HEK293 (cell line): ENCODE measurements around the gene KCNIP4.

Experiments used
- CTCF ChIA-PET: fragments of 350-600 bp; formaldehyde crosslinking; extraction: SDS; loops from one replicate; lab custom pipeline; 2021; ENCODE audit warnings: antibody characterized with exemption; lab: Yijun Ruan, JAX
- POLR2A ChIA-PET: fragments of 300-600 bp; formaldehyde crosslinking; extraction: SDS; loops from one replicate; lab custom pipeline; 2020; ENCODE audit warnings: antibody characterized with exemption, inconsistent platforms; lab: Yijun Ruan, JAX
- H3K27ac ChIP-seq: fragments of 200-500 bp; sonication (Bioruptor generic); 2 replicates; pipeline ENCODE4 v1.5.1; 2014; ENCODE audit warnings: low read depth, low read length, control low read depth, inconsistent platforms; ENCODE audit errors: extremely low read depth
- H3K36me3 ChIP-seq, 2 experiments: fragments of 200-500 bp in 1 of 2; sonication (Bioruptor generic) in 1 of 2; 1 replicate in 1 of 2; 2 replicates in 1 of 2; pipeline ENCODE4 v1.5.1; 2014 to 2017; ENCODE audit warnings: inconsistent platforms in 2 of 2, low read length in 2 of 2; ENCODE audit not compliant: control insufficient read depth in 2 of 2, insufficient read depth in 1 of 2
- H3K4me1 ChIP-seq: fragments of 200-500 bp; sonication (Bioruptor generic); 2 replicates; pipeline ENCODE4 v1.5.1; 2014; ENCODE audit warnings: mild to moderate bottlenecking, low read length, inconsistent platforms; ENCODE audit not compliant: control insufficient read depth, insufficient read depth
- H3K4me3 ChIP-seq: 2 replicates; pipeline ENCODE4 v1.5.1; 2011; ENCODE audit warnings: low read depth, mild to moderate bottlenecking, control low read depth, low read length, moderate library complexity
- H3K9me3 ChIP-seq: fragments of 200-500 bp; sonication (Bioruptor generic); 2 replicates; pipeline ENCODE4 v1.5.1; 2014; ENCODE audit warnings: low read depth, low read length, inconsistent platforms; ENCODE audit not compliant: control insufficient read depth, insufficient read depth
- FEZF1 ChIP-seq: fragments of 450-650 bp; formaldehyde crosslinking; IDR thresholded peaks from 2 replicates; pipeline ENCODE4 v1.5.1; 2016; ENCODE audit warnings: missing biosample characterization, missing genetic modification characterization
- HOXC10 ChIP-seq: sonication (generic); formaldehyde crosslinking; IDR thresholded peaks from 2 replicates; pipeline ENCODE4 v1.8.1; 2023; ENCODE audit warnings: mild to moderate bottlenecking, missing genetic modification reagents
- KLF1 ChIP-seq: fragments of 450-650 bp; formaldehyde crosslinking; IDR thresholded peaks from 2 replicates; pipeline ENCODE4 v1.5.1; 2016; ENCODE audit warnings: missing biosample characterization, missing genetic modification characterization
- KLF7 ChIP-seq: fragments of 450-650 bp; formaldehyde crosslinking; IDR thresholded peaks from 2 replicates; pipeline ENCODE4 v1.5.1; 2016; ENCODE audit warnings: missing biosample characterization, missing genetic modification characterization, borderline replicate concordance
- RBAK ChIP-seq: fragments of 450-650 bp; formaldehyde crosslinking; IDR thresholded peaks from 2 replicates; pipeline ENCODE4 v1.5.1; 2016; ENCODE audit warnings: missing biosample characterization, missing genetic modification characterization
- TSHZ1 ChIP-seq: fragments of 450-650 bp; formaldehyde crosslinking; IDR thresholded peaks from 2 replicates; pipeline ENCODE4 v1.5.1; 2016; ENCODE audit warnings: missing biosample characterization, missing genetic modification characterization, borderline replicate concordance
- ZBTB6 ChIP-seq: fragments of 450-650 bp; formaldehyde crosslinking; IDR thresholded peaks from 2 replicates; pipeline ENCODE4 v1.5.1; 2017; ENCODE audit warnings: missing biosample characterization, missing genetic modification characterization
- ZNF140 ChIP-seq: fragments of 450-650 bp; formaldehyde crosslinking; IDR thresholded peaks from 2 replicates; pipeline ENCODE4 v1.5.1; 2016; ENCODE audit warnings: missing biosample characterization, missing genetic modification characterization
- ZNF169 ChIP-seq: fragments of 450-650 bp; formaldehyde crosslinking; IDR thresholded peaks from 2 replicates; pipeline ENCODE4 v1.5.1; 2016; ENCODE audit warnings: missing biosample characterization, missing genetic modification characterization
- ZNF292 ChIP-seq: fragments of 450-650 bp; formaldehyde crosslinking; IDR thresholded peaks from 2 replicates; pipeline ENCODE4 v1.5.1; 2016; ENCODE audit warnings: low read depth, missing biosample characterization, missing genetic modification characterization, borderline replicate concordance
- ZNF302 ChIP-seq: fragments of 450-650 bp; formaldehyde crosslinking; IDR thresholded peaks from 2 replicates; pipeline ENCODE4 v1.5.1; 2016; ENCODE audit warnings: missing biosample characterization, missing genetic modification characterization, low read depth
- ZNF324 ChIP-seq: fragments of 450-650 bp; formaldehyde crosslinking; IDR thresholded peaks from 2 replicates; pipeline ENCODE4 v1.5.1; 2016; ENCODE audit warnings: missing biosample characterization, missing genetic modification characterization
- ZNF335 ChIP-seq: fragments of 450-650 bp; formaldehyde crosslinking; conservative IDR thresholded peaks from 2 replicates; pipeline ENCODE4 v1.5.1; 2016; ENCODE audit warnings: missing biosample characterization, missing genetic modification characterization
- ZNF48 ChIP-seq: fragments of 450-650 bp; formaldehyde crosslinking; IDR thresholded peaks from 2 replicates; pipeline ENCODE4 v1.5.1; 2016; ENCODE audit warnings: missing biosample characterization, missing genetic modification characterization
- ZNF529 ChIP-seq: fragments of 450-650 bp; formaldehyde crosslinking; IDR thresholded peaks from 2 replicates; pipeline ENCODE4 v1.5.1; 2017; ENCODE audit warnings: missing genetic modification characterization, missing biosample characterization; ENCODE audit not compliant: insufficient replicate concordance
- ZNF530 ChIP-seq: fragments of 450-650 bp; formaldehyde crosslinking; IDR thresholded peaks from 2 replicates; pipeline ENCODE4 v1.5.1; 2016; ENCODE audit warnings: low read depth, missing biosample characterization, missing genetic modification characterization
- ZNF623 ChIP-seq: fragments of 450-650 bp; formaldehyde crosslinking; IDR thresholded peaks from 2 replicates; pipeline ENCODE4 v1.5.1; 2016; ENCODE audit warnings: missing biosample characterization, missing genetic modification characterization
- ZNF677 ChIP-seq: fragments of 450-650 bp; IDR thresholded peaks from 2 replicates; pipeline ENCODE4 v1.5.0; 2018; ENCODE audit warnings: missing biosample characterization, mild to moderate bottlenecking, missing genetic modification characterization, moderate library complexity
- ZNF704 ChIP-seq: fragments of 450-650 bp; formaldehyde crosslinking; IDR thresholded peaks from 2 replicates; pipeline ENCODE4 v1.5.1; 2016; ENCODE audit warnings: missing biosample characterization, missing genetic modification characterization
- ZNF785 ChIP-seq: fragments of 450-650 bp; formaldehyde crosslinking; IDR thresholded peaks from 2 replicates; pipeline ENCODE4 v1.5.1; 2016; ENCODE audit warnings: missing biosample characterization, missing genetic modification characterization
- ZNF837 ChIP-seq: fragments of 450-650 bp; formaldehyde crosslinking; IDR thresholded peaks from 2 replicates; pipeline ENCODE4 v1.5.1; 2016; ENCODE audit warnings: missing biosample characterization, missing genetic modification characterization

KCNIP4 gene

DNA sequence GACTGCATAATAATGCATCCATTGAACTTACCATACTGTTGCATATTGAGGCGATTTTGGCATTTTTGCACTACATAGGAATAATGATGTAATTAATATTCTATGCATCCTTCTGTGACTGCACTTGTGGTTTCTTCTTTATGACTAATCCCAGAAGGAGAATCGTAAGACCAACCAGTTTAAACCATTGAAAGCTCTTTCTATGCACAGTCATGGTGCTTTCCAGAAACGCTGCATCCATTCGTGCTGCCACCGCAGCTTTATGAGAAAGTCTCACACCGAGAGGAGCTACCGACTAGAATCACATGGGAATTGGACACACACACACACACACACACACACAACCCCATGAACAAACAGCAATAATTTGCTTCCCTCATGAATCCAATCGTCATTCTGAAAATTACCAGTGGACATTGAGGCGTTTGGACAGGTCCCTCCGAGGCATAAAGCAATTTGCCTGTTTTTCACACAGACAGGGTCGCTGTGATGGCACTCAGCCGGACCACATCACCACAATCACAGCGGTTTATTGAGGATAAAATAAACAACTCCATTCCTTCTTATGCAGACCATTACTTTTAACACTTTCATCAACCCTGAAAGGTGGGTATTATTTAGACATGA, 1184.1 kb downstream of the KCNIP4 start:
- CTCF ChIA-PET = interaction anchor here (1.4 kb wide), 1 partner anchor 10 kb away, joined by 18 read pairs; no protein-coding TSS in a partner anchor
- Histone ChIP-seq H3K9me3 (no peaks in the 10 kb centered on the region), H3K36me3 (no peaks in the 10 kb centered on the region), H3K4me1 (no peaks in the 10 kb centered on the region), H3K4me3 (no peak overlapping the region), H3K27ac (no peak overlapping the region)
- TF ChIP-seq ZNF324 (no peak), ZNF677 (tag by site-specific recombination) (no peak), ZNF623 (tag by site-specific recombination) (no peak), ZNF335 (tag by site-specific recombination) (no peak), FEZF1 (tag by site-specific recombination) (no peak), KLF1 (tag by site-specific recombination) (no peak), TSHZ1 (tag by site-specific recombination) (no peak), ZNF530 (tag by site-specific recombination) (no peak), RBAK (tag by site-specific recombination) (no peak), HOXC10 (CRISPR knock-in tag) (no peak), ZNF48 (tag by site-specific recombination) (no peak), ZNF169 (tag by site-specific recombination) (no peak), ZNF785 (tag by site-specific recombination) (no peak), ZNF302 (no peak), KLF7 (no peak), ZNF704 (tag by site-specific recombination) (no peak), ZBTB6 (tag by site-specific recombination) (no peak), ZNF292 (no peak), ZNF837 (tag by site-specific recombination) (no peak)
- POLR2A ChIA-PET = no interaction called here

DNA sequence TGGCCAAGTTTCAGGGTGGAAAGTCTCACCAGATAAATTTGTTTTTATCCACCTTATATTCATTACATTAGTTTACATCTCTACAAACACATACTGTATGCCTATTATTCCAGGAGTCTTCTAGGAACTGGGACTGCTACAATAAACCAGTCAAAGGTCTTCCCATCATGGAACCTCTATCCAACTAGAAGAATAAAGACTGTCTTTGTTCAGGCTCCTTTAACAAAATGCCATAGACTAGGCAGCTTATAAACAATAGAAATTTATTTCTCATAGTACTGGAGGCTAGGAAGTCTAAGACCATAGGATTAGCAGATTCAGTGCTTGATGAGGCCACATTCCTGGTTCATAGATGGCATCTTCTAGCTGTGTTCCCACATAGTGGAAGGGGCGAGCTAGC, 1186.7 kb downstream of the KCNIP4 start:
- CTCF ChIA-PET = interaction anchor here (0.5 to 1.6 kb wide), 3 partner anchors 12 to 52 kb away, joined by 3 to 6 read pairs (median 3); no protein-coding TSS in a partner anchor
- H3K4me3 ChIP-seq = no peak overlapping the region
- H3K9me3 ChIP-seq = no peaks in the 10 kb centered on the region
- H3K36me3 ChIP-seq = no peaks in the 10 kb centered on the region
- no peak overlapping the region for H3K27ac ChIP-seq
- TF ChIP-seq ZNF529 (tag by site-specific recombination) (no peak), ZNF140 (no peak)
- H3K4me1 ChIP-seq = no peaks in the 10 kb centered on the region
- POLR2A ChIA-PET = no interaction called here
